ENCODE data around the gene CASZ1. TPM values are rescaled to one million over a fixed set of nuclear protein-coding genes. Genes with fewer than 3 reads are reported as not detected.

The CASZ1 gene
- total RNA-seq, 1 experiment from 2014 or later: 27.8 TPM

- no TSS peak for BruUV-seq (replicated peaks)
- CTCF ChIA-PET: no interaction called here
- in situ Hi-C loops (cut with HindIII; ENCODE audit: low pct_unique_long_range_greater_than_20kb, low sequenced_read_pairs): no loop called here
- H3K27ac ChIP-seq (ENCODE audit: low read length): no peak overlapping the region
- no peak for DNase-seq (ENCODE audit: low read depth, low spot score)
- no peak for ATAC-seq
- no peaks in the 10 kb centered on the region for H3K9me3 ChIP-seq (ENCODE audit: control insufficient read depth, insufficient read depth, low read depth, low read length)
- H3K36me3 ChIP-seq (ENCODE audit: control insufficient read depth, insufficient read depth, low read length): no peaks in the 10 kb centered on the region
- intact Hi-C loops (cut with micrococcal nuclease; ENCODE audit: unreplicated experiment): no loop called here
- no peaks in the 10 kb centered on the region for H3K27me3 ChIP-seq (ENCODE audit: control insufficient read depth, insufficient read depth, low read length)
- POLR2A ChIA-PET: no interaction called here
- no peak overlapping the region for H3K4me3 ChIP-seq (ENCODE audit: low read depth in 2 of 2, low read length in 2 of 2)
- H3K4me1 ChIP-seq (ENCODE audit: control insufficient read depth, insufficient read depth, low read length): no peaks in the 10 kb centered on the region
- TF ChIP-seq, protein P1, sequence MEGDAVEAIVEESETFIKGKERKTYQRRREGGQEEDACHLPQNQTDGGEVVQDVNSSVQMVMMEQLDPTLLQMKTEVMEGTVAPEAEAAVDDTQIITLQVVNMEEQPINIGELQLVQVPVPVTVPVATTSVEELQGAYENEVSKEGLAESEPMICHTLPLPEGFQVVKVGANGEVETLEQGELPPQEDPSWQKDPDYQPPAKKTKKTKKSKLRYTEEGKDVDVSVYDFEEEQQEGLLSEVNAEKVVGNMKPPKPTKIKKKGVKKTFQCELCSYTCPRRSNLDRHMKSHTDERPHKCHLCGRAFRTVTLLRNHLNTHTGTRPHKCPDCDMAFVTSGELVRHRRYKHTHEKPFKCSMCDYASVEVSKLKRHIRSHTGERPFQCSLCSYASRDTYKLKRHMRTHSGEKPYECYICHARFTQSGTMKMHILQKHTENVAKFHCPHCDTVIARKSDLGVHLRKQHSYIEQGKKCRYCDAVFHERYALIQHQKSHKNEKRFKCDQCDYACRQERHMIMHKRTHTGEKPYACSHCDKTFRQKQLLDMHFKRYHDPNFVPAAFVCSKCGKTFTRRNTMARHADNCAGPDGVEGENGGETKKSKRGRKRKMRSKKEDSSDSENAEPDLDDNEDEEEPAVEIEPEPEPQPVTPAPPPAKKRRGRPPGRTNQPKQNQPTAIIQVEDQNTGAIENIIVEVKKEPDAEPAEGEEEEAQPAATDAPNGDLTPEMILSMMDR (IDR thresholded peaks at IDR 0.05): no peak
- no peak for TF ChIP-seq TCF7L2 (IDR thresholded peaks at IDR 0.05; ENCODE audit: low read depth, low read length)
- TF ChIP-seq POLR2AphosphoS5 (IDR thresholded peaks at IDR 0.05; ENCODE audit: low read depth, low read length): no peak
- TF ChIP-seq SIN3A (IDR thresholded peaks at IDR 0.05; ENCODE audit: borderline replicate concordance, insufficient read depth, low read depth, low read length): no peak
- no peak for TF ChIP-seq REST (IDR thresholded peaks at IDR 0.05; ENCODE audit: insufficient read depth in 1 of 2, low read depth in 2 of 2, low read length in 1 of 2)
These were observed 17.9 kb upstream of the CASZ1 start for GRCh38 chr1:10814312-10814711.

DNA sequence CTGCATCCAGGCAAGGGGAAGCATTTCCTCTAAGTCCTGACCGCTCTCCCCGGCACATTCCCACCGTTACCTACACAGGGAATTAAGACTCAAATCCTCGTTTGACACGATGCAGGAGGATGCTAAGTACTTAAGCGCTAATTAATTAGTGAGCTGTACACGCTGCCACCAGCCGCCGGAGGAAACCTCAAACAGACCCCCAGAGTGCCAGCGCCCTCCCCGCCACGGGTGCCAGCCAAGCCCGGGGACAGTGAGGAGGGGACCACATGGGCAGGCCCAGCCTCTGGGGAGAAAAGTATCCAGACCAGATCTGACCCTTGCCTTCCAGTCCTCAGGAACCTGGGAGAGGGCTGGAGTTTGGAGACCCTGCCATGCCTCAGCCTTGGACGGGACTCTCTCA lies 17.4 kb upstream of the CASZ1 start:
- Histone ChIP-seq H3K9me3 (ENCODE audit: control insufficient read depth, insufficient read depth, low read depth, low read length) (no peaks in the 10 kb centered on the region), H3K4me1 (ENCODE audit: control insufficient read depth, insufficient read depth, low read length) (no peaks in the 10 kb centered on the region), H3K36me3 (ENCODE audit: control insufficient read depth, insufficient read depth, low read length) (no peaks in the 10 kb centered on the region), H3K27me3 (ENCODE audit: control insufficient read depth, insufficient read depth, low read length) (no peaks in the 10 kb centered on the region), H3K27ac (ENCODE audit: low read length) (no peak overlapping the region), H3K4me3 (ENCODE audit: low read depth in 2 of 2, low read length in 2 of 2) (no peak overlapping the region)
- in situ Hi-C loops (cut with HindIII; ENCODE audit: low pct_unique_long_range_greater_than_20kb, low sequenced_read_pairs) (no loop called here), intact Hi-C loops (cut with micrococcal nuclease; ENCODE audit: unreplicated experiment) (no loop called here)
- CTCF ChIA-PET: no interaction called here
- ATAC-seq (no peak), DNase-seq (ENCODE audit: low read depth, low spot score) (no peak)
- TF ChIP-seq SIN3A (IDR thresholded peaks at IDR 0.05; ENCODE audit: borderline replicate concordance, insufficient read depth, low read depth, low read length): no peak
- TF ChIP-seq REST (IDR thresholded peaks at IDR 0.05; ENCODE audit: insufficient read depth in 1 of 2, low read depth in 2 of 2, low read length in 1 of 2): no peak
- TF ChIP-seq TCF7L2 (IDR thresholded peaks at IDR 0.05; ENCODE audit: low read depth, low read length): no peak
- no peak for TF ChIP-seq POLR2AphosphoS5 (IDR thresholded peaks at IDR 0.05; ENCODE audit: low read depth, low read length)
- TF ChIP-seq, protein P1 (IDR thresholded peaks at IDR 0.05): no peak
- BruUV-seq (replicated peaks): no TSS peak
- POLR2A ChIA-PET: no interaction called here

Measured in Panc1 (cell line).